T-helper 2 cell (primary cell): Measurements from ENCODE around the gene KLHL3.

Experiments
- DNase-seq, 5 experiments: peaks; one replicate each; pipeline versions ENCODE4 v3.0.0 to v3.0.0-alpha.2; 2012 to 2022

Gene KLHL3

GRCh38 chr5:137607771-137608170 lies 128.1 kb downstream of the KLHL3 start:
- DNase-seq, result no peak

- no peak for DNase-seq
Measured at GRCh38 chr5:137606401-137606800, 129.5 kb downstream of the KLHL3 start.

GRCh38 chr5:137605411-137605810 lies 130.5 kb downstream of the KLHL3 start:
- no peak for DNase-seq

GRCh38 chr5:137604348-137605095 lies 131.4 kb downstream of the KLHL3 start:
- no peak for DNase-seq

- no peak for DNase-seq
Measured at GRCh38 chr5:137603891-137604290, 132.0 kb downstream of the KLHL3 start.

- no peak for DNase-seq
Measured at GRCh38 chr5:137603356-137603755, 132.5 kb downstream of the KLHL3 start.

GRCh38 chr5:137602721-137603273 lies 133.1 kb downstream of the KLHL3 start:
- DNase-seq, result no peak

GRCh38 chr5:137600721-137601360 lies 135.0 kb downstream of the KLHL3 start:
- no peak for DNase-seq

GRCh38 chr5:137599457-137599856 lies 136.4 kb downstream of the KLHL3 start:
- DNase-seq, result no peak

- DNase-seq, result no peak
Measured at GRCh38 chr5:137598399-137598798, 137.5 kb downstream of the KLHL3 start.

GRCh38 chr5:137596941-137597340 lies 138.9 kb downstream of the KLHL3 start:
- no peak for DNase-seq

GRCh38 chr5:137595396-137596079 lies 140.4 kb downstream of the KLHL3 start:
- DNase-seq, result no peak

GRCh38 chr5:137594717-137595116 lies 141.2 kb downstream of the KLHL3 start:
- no peak for DNase-seq

- DNase-seq, result no peak
Measured at GRCh38 chr5:137592317-137592716, 143.6 kb downstream of the KLHL3 start.

- no peak for DNase-seq
Measured at GRCh38 chr5:137589185-137589584, 146.7 kb downstream of the KLHL3 start.

GRCh38 chr5:137587919-137588318 lies 148.0 kb downstream of the KLHL3 start:
- DNase-seq, result no peak

- DNase-seq, result no peak
Measured at GRCh38 chr5:137584262-137584661, 151.6 kb downstream of the KLHL3 start.

- DNase-seq, result no peak
Measured at GRCh38 chr5:137583129-137583528, 152.8 kb downstream of the KLHL3 start.

- DNase-seq, result no peak
Measured at GRCh38 chr5:137582218-137582617, 153.7 kb downstream of the KLHL3 start.

- DNase-seq, result no peak
Measured at GRCh38 chr5:137581776-137582175, 154.1 kb downstream of the KLHL3 start.

- DNase-seq, result no peak
Measured at GRCh38 chr5:137580030-137580429, 155.9 kb downstream of the KLHL3 start.

GRCh38 chr5:137575847-137576246 lies 160.0 kb downstream of the KLHL3 start:
- DNase-seq, result no peak

GRCh38 chr5:137575211-137575610 lies 160.7 kb downstream of the KLHL3 start:
- DNase-seq, result no peak

- DNase-seq, result no peak
Measured at GRCh38 chr5:137573376-137573775, 162.5 kb downstream of the KLHL3 start.
